Prostate gland (tissue), 2 donors: ENCODE results near the gene SNRPB. TPM values are rescaled to one million over a fixed set of nuclear protein-coding genes. Genes with fewer than 3 reads are reported as not detected.

Experiments
- DNase-seq: peaks from one replicate; pipeline ENCODE4 v3.0.0-alpha.2; 2019; ENCODE audit warnings: low spot score
- H3K27ac ChIP-seq, 2 donors: fragments of 200-600 bp; sonication (generic); 2 replicates each; pipeline ENCODE4 v1.5.1; 2017 to 2019
- H3K27me3 ChIP-seq: fragments of 200-600 bp; sonication (generic); replicated peaks from 2 replicates; pipeline ENCODE4 v1.5.1; 2019; ENCODE audit not compliant: insufficient read depth
- H3K36me3 ChIP-seq, 2 donors: fragments of 200-600 bp; sonication (generic); 1 replicate in 1 of 2; 2 replicates in 1 of 2; pipeline versions ENCODE4 v1.5.1 to v1.8.1; 2017 to 2019
- H3K4me1 ChIP-seq: fragments of 200-600 bp; sonication (generic); replicated peaks from 2 replicates; pipeline ENCODE4 v1.5.1; 2019
- H3K4me3 ChIP-seq, 2 donors: fragments of 200-600 bp; sonication (generic); 2 replicates each; pipeline ENCODE4 v1.5.1; 2017 to 2019
- H3K9me3 ChIP-seq: fragments of 200-600 bp; sonication (generic); 2 replicates; pipeline ENCODE4 v1.5.1; 2017
- POLR2A ChIP-seq: fragments of 450-650 bp; IDR thresholded peaks from one replicate; pipeline ENCODE4 v1.6.1; 2016; ENCODE audit warnings: antibody characterized with exemption, mild to moderate bottlenecking
- POLR2AphosphoS5 ChIP-seq: sonication (generic); formaldehyde crosslinking; IDR thresholded peaks from one replicate; pipeline ENCODE4 v1.6.1; 2017; ENCODE audit warnings: antibody characterized with exemption
- WGBS: methylation state at CpG from one replicate; pipeline ENCODE4 v1.1.5; 2018; 5-methylcytosine and 5-hydroxymethylcytosine counted together
- intact Hi-C: fragments of 100-400 bp; cut with DNase I; formaldehyde crosslinking; loops from one replicate; pipeline ENCODE4 v1.14.2; 2022
- total RNA-seq, 2 donors: library from RNA; depleted of rRNA; stranded (reverse); fragments of >200 nt; gene quantifications; one replicate each; pipeline ENCODE4 v1.1.0, GENCODE V29; 2016
- TF ChIP-seq, protein P1 (sequence below), 4 experiments: fragments of 200-600 bp in 2 of 4; fragments of 450-650 bp in 2 of 4; sonication (generic) in 2 of 4; IDR thresholded peaks; 1 replicate in 3 of 4; 2 replicates in 1 of 4; pipeline ENCODE4 v1.5.1; 2016 to 2019; ENCODE audit warnings: antibody characterized with exemption in 4 of 4, mild to moderate bottlenecking in 2 of 4, moderate library complexity in 2 of 4

SNRPB gene
- total RNA-seq, 2 donors from 2014 or later, result 215 to 294 TPM

DNA sequence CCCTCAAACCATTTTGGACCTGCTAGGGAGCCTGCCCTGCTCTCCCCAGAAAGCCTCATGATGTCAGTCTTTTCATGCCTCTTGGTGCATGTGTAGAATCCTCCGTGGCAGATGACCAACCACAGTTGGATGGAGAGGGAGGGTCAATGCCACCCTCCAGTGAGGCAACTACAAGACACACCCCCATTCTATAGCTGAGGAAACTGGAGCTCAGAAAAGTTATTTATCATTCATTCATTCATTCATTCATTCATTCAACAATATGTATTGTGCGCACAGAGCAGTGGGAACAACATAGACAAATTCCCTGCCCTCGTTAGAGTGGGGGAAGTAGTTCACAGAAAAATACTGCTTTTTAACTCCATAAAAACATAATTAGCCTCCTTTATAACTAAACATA lies 16.8 kb downstream of the SNRPB start:
- TF ChIP-seq POLR2AphosphoS5 (no peak), POLR2A (no peak)
- TF ChIP-seq, protein P1, sequence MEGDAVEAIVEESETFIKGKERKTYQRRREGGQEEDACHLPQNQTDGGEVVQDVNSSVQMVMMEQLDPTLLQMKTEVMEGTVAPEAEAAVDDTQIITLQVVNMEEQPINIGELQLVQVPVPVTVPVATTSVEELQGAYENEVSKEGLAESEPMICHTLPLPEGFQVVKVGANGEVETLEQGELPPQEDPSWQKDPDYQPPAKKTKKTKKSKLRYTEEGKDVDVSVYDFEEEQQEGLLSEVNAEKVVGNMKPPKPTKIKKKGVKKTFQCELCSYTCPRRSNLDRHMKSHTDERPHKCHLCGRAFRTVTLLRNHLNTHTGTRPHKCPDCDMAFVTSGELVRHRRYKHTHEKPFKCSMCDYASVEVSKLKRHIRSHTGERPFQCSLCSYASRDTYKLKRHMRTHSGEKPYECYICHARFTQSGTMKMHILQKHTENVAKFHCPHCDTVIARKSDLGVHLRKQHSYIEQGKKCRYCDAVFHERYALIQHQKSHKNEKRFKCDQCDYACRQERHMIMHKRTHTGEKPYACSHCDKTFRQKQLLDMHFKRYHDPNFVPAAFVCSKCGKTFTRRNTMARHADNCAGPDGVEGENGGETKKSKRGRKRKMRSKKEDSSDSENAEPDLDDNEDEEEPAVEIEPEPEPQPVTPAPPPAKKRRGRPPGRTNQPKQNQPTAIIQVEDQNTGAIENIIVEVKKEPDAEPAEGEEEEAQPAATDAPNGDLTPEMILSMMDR (IDR thresholded peaks at IDR 0.05), result no peak
- DNase-seq, result no peak
- Histone ChIP-seq H3K4me1 (no peaks in the 10 kb centered on the region), H3K4me3 (no peak overlapping the region), H3K36me3 (no peaks in the 10 kb centered on the region), H3K27me3 (no peaks in the 10 kb centered on the region), H3K9me3 (no peaks in the 10 kb centered on the region), H3K27ac (no peak overlapping the region)
- intact Hi-C loops, result loop anchor here (2.0 to 5.0 kb wide), 2 partner anchors 247 to 486 kb away; no protein-coding TSS in a partner anchor
- 85% methylated on average over 3 of the region's 3 CpGs for WGBS

DNA sequence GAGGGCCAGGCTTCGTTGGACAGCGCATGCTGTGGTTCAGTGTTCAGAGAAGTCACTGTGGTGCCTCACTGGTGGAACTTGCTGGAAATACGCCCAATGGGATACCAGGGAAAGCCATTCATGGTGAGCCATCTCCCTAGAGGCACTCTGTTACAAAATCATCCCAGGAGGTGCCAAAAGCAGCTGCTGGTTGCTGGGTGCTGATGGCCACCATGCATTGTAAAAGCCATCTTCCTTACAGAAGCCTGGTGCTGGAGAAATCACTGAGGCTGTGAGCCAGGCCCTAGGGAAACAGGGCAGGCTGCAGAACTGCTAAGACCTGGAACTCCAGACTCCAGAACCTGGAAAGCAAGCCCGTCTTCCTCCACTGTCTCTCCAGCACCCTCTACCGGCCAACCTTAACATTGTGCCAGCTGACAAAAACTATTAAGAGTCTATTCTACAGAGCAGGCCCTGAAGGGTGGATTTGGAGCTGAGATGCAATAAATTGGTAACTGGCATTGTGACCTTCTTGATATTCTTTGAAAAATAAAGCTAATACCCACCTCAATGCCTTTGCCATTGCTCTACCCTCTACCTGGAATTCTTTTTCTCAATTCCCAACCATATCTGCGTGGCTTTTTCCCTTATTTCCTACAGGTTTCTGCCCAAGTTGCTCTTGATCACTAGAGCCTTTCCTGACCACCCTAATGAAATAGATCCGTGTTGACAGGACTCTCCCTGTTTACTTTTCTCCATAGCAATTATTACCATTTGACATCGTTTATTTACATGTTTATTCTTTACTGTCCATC lies 18.5 kb downstream of the SNRPB start:
- Histone ChIP-seq H3K4me3 (no peak overlapping the region), H3K4me1 (no peaks in the 10 kb centered on the region), H3K9me3 (no peaks in the 10 kb centered on the region), H3K27me3 (no peaks in the 10 kb centered on the region), H3K27ac (peak overlapping the region in 1 of 2 donors; percentile 44), H3K36me3 (no peaks in the 10 kb centered on the region)
- DNase-seq, result peak; percentile 71
- intact Hi-C loops, result loop anchor here (2.0 to 5.0 kb wide), 2 partner anchors 245 to 485 kb away; no protein-coding TSS in a partner anchor
- TF ChIP-seq POLR2A (no peak), POLR2AphosphoS5 (no peak)
- TF ChIP-seq, protein P1 (IDR thresholded peaks at IDR 0.05), result peak; percentile 50 to 74 (median 60)
- WGBS, result 54% methylated on average over 8 of the region's 8 CpGs

DNA sequence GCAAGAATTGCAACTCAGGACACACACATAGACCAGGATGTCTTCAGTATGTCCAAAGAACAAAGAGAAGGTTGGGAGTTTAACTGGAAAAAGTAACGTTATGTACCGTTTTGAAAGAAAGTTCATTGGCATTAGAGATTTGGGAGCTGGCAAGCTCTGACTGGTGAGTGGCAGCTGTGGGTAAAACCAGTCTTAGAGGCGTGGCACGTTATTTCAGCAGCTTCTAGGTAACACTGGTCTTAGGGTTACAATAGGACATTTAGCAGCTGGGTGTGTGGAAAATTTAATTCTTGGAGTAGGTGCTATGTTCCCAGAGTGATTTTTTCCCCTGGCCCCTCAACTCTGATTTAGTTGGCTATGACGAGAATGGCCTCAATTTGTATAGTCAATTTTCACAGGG lies 19.2 kb downstream of the SNRPB start:
- TF ChIP-seq, protein P1 (IDR thresholded peaks at IDR 0.05), result no peak
- TF ChIP-seq POLR2A (no peak), POLR2AphosphoS5 (no peak)
- no peak overlapping the region for H3K4me3 ChIP-seq
- intact Hi-C loops, result loop anchor here (5.0 kb wide), 1 partner anchor 484 kb away; no protein-coding TSS in a partner anchor
- no peak overlapping the region for H3K27ac ChIP-seq
- DNase-seq, result no peak
- H3K9me3 ChIP-seq, result no peaks in the 10 kb centered on the region
- no peaks in the 10 kb centered on the region for H3K36me3 ChIP-seq
- H3K27me3 ChIP-seq, result no peaks in the 10 kb centered on the region
- WGBS, result 68% methylated on average over 5 of the region's 5 CpGs
- no peaks in the 10 kb centered on the region for H3K4me1 ChIP-seq

DNA sequence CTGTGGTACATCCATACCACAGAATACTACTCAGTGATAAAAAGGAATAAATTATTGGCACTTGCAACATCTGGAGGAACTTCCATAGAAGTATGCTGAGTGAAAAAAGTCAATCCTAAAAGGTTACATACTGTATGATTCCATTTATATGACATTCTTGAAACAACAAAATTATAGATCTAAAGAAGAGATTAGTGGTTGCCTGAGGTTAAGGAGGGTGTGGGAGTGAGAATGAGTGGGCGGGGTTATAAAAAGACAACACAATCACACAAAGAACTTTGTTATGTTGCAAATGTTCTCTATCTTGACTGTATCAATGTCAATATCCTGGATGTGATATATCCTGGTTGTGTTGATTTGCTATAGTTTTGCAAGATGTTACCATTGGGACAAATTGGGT lies 21.2 kb downstream of the SNRPB start:
- H3K9me3 ChIP-seq, result no peaks in the 10 kb centered on the region
- WGBS, result 97% methylated on average over 1 of the region's 1 CpG
- no peak for TF ChIP-seq POLR2A
- TF ChIP-seq POLR2AphosphoS5, result no peak
- TF ChIP-seq, protein P1 (IDR thresholded peaks at IDR 0.05), result no peak
- intact Hi-C loops, result no loop called here
- no peak overlapping the region for H3K4me3 ChIP-seq
- H3K27me3 ChIP-seq, result no peaks in the 10 kb centered on the region
- no peaks in the 10 kb centered on the region for H3K4me1 ChIP-seq
- no peaks in the 10 kb centered on the region for H3K36me3 ChIP-seq
- no peak for DNase-seq
- no peak overlapping the region for H3K27ac ChIP-seq

DNA sequence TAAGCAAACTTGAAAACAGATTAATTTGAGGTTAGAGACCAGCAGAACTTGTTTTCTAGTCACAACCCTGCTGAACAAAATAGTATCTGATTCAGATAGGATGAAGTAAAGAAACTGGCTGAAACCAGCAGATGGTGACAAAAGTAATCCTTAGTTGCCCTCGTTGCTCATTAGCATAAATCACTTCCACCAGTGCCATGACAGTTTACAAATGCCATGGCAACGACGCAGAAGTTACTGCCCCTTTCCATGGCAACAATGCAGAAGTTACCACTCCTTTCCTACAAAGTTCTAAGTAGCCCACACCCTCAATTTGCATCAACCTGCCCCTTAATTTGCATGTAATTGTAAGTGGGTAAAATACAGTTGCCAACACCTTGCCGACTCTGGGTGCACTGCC lies 23.7 kb downstream of the SNRPB start:
- TF ChIP-seq POLR2AphosphoS5, result no peak
- TF ChIP-seq, protein P1 (IDR thresholded peaks at IDR 0.05), result no peak
- no peak for TF ChIP-seq POLR2A
- no peaks in the 10 kb centered on the region for H3K36me3 ChIP-seq
- no peak overlapping the region for H3K27ac ChIP-seq
- no peaks in the 10 kb centered on the region for H3K27me3 ChIP-seq
- no peaks in the 10 kb centered on the region for H3K9me3 ChIP-seq
- intact Hi-C loops, result no loop called here
- DNase-seq, result no peak
- no peak overlapping the region for H3K4me3 ChIP-seq
- no peaks in the 10 kb centered on the region for H3K4me1 ChIP-seq
- 58% methylated on average over 4 of the region's 4 CpGs for WGBS
